Measurements from ENCODE around the gene LAMC2.
"Not testable (repeated sequence)": the region's sequence is repeated elsewhere in the genome, so short reads cannot be mapped to it uniquely, and the experiment has no call there.

The LAMC2 gene

DNA sequence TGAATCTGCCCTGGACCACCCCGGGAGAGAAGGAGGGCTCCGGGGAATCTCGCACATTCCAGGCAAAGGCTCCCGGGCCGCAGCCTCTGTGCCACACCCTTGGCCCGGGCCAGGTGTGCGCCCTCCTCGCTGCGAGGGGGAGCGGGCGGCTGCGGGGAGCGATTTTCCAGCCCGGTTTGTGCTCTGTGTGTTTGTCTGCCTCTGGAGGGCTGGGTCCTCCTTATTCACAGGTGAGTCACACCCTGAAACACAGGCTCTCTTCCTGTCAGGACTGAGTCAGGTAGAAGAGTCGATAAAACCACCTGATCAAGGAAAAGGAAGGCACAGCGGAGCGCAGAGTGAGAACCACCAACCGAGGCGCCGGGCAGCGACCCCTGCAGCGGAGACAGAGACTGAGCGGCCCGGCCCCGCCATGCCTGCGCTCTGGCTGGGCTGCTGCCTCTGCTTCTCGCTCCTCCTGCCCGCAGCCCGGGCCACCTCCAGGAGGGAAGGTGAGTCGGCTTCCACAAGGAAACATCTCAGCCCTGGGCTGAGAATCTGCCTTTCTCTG, at the start of gene LAMC2:
Gene LAMC2 (plus strand): TSS at position 324 of the 550 bp plus-strand sequence. CDS start 89 bp downstream, at position 413.
- H3K4me3 ChIP-seq (ENCODE audit: low read length): peak within 1 kb of the TSS; percentile 17
- H3K9me3 ChIP-seq (ENCODE audit: low read length): no peaks in the 10 kb centered on the region
- no peaks in the 10 kb centered on the region for H3K27me3 ChIP-seq (ENCODE audit: insufficient read depth, low read length)
- H2AFZ ChIP-seq (ENCODE audit: low read depth, low read length): peak within 1 kb of the TSS; percentile 20
- peaks cover 2% of the 10 kb centered on the region for H3K4me1 ChIP-seq (ENCODE audit: insufficient read depth, low read length)
- no peaks in the 10 kb centered on the region for H3K36me3 ChIP-seq (ENCODE audit: insufficient read depth, low read length)

DNA sequence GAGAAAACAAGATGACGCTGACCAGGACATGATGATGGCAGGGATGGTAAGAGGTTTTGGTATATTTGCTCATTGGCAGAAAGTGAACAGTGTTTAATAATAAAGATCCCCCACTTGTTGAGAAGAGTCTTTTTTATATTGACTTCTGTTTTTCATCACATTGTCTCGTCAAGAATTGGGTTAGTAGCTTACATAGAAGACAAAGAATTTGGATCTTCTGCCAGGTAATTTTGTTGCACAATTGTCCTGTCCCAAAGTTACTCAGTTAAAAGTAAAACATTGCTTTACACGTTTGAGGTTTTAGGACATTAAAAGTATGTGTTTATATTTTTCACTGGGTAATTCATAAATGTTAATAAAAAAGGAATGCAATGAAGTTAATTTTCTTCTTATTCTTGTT, 48.3 kb upstream of the LAMC2 start:
- peaks cover 9% of the 10 kb centered on the region for H3K4me1 ChIP-seq (ENCODE audit: insufficient read depth, low read length)
- H2AFZ ChIP-seq (ENCODE audit: low read depth, low read length): no peak overlapping the region
- no peak overlapping the region for H3K4me3 ChIP-seq (ENCODE audit: low read length)
- no peaks in the 10 kb centered on the region for H3K27me3 ChIP-seq (ENCODE audit: insufficient read depth, low read length)
- H3K9me3 ChIP-seq (ENCODE audit: low read length): no peaks in the 10 kb centered on the region
- H3K36me3 ChIP-seq (ENCODE audit: insufficient read depth, low read length): peaks cover 45% of the 10 kb centered on the region

DNA sequence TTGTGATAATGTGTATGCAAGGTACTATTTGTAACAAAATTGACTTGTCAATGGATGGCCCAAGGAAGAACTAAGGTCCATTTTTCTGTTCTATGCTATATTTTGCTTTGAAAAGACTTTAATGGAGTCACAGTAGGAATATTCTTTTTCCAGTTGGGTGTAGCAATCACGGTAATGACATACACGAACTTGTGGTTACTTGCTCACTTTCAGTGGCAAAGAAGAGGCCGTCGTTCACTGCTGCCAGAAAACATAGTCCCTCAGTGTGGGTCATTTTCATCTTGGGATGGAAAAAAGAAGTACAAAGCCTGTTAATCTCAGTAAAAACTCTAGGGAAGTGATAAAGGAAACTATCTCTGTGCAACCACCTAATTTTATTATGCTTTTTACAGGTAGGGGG, 47.8 kb upstream of the LAMC2 start:
- H3K27me3 ChIP-seq (ENCODE audit: insufficient read depth, low read length): no peaks in the 10 kb centered on the region
- no peak overlapping the region for H3K4me3 ChIP-seq (ENCODE audit: low read length)
- peaks cover 47% of the 10 kb centered on the region for H3K36me3 ChIP-seq (ENCODE audit: insufficient read depth, low read length)
- H3K4me1 ChIP-seq (ENCODE audit: insufficient read depth, low read length): peaks cover 9% of the 10 kb centered on the region
- no peak overlapping the region for H2AFZ ChIP-seq (ENCODE audit: low read depth, low read length)
- H3K9me3 ChIP-seq (ENCODE audit: low read length): no peaks in the 10 kb centered on the region

DNA sequence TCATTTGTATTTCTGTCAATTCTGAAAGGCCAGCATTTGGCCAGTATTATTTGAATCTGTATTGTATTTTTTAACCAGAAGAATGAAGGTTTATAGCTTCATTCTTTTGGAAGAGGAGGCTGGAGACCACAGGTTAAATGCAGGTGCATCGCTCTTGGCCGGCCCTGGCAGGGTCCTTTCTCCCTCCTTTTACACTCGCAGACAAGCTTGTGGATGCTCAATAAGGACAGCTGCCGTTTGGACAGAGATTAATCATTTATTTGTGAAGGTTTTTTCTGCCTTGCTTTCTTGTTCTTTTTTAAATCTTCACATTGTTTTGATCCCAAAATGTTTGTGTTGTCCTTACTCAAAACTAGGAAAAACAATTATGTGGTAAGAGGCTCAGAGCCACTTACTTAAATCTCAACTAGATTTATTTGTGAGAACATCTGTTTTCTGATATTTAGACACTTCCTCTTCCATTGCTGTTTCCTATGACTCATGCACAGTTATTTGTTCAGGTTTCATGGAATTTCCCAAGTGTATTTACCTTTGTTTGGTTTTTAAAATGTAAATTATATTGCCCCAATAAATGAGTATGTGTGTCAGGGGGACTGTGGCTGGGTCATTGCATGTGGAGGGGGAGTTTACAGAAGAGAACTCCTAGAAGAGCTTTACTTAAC, 46.7 kb upstream of the LAMC2 start:
- Histone ChIP-seq H3K4me3 (ENCODE audit: low read length) (no peak overlapping the region), H3K4me1 (ENCODE audit: insufficient read depth, low read length) (peaks cover 9% of the 10 kb centered on the region), H3K36me3 (ENCODE audit: insufficient read depth, low read length) (peaks cover 42% of the 10 kb centered on the region), H3K27me3 (ENCODE audit: insufficient read depth, low read length) (no peaks in the 10 kb centered on the region), H2AFZ (ENCODE audit: low read depth, low read length) (no peak overlapping the region), H3K9me3 (ENCODE audit: low read length) (no peaks in the 10 kb centered on the region)

DNA sequence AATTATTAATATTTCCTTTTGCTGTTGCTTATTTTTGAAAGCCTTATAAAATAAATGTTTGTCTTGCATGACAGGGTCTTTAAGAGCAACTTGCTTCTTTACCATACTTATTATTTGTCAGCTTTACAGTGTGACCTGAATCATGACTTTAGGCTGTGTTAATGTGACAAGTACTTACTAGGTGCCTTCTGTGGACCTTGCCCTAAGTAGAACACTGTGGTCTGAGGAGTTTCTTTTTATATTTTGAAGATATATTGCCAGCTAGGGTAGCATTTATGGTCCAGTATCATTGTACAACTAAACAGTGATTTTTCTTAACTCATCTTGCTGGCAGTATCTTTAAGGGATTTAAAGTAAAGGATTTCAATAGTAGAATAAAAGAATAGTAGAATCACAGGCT, 45.4 kb upstream of the LAMC2 start:
- no peak overlapping the region for H3K4me3 ChIP-seq (ENCODE audit: low read length)
- H3K36me3 ChIP-seq (ENCODE audit: insufficient read depth, low read length): peaks cover 30% of the 10 kb centered on the region
- H2AFZ ChIP-seq (ENCODE audit: low read depth, low read length): no peak overlapping the region
- no peaks in the 10 kb centered on the region for H3K27me3 ChIP-seq (ENCODE audit: insufficient read depth, low read length)
- H3K4me1 ChIP-seq (ENCODE audit: insufficient read depth, low read length): peaks cover 9% of the 10 kb centered on the region
- H3K9me3 ChIP-seq (ENCODE audit: low read length): no peaks in the 10 kb centered on the region

DNA sequence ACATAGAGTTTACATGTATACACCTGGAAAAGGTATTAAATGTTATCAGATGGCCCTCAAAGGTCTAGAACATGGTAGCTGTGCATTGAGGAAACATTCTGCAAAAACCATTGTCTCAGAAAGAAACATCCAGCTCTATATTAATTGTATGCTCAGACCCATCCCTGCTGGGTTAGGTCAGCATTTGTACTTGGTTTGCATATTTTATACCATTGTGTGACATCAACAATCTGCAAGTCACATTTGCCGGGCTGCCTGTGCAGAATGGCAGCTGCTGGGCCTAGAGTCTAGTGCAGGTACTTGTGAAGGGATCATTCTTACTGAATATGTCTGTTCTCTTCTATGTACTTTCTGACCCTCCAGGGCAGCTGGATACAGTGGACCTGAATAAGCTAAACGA, 43.9 kb upstream of the LAMC2 start:
- Histone ChIP-seq H3K4me3 (ENCODE audit: low read length) (no peak overlapping the region), H2AFZ (ENCODE audit: low read depth, low read length) (no peak overlapping the region), H3K9me3 (ENCODE audit: low read length) (no peaks in the 10 kb centered on the region), H3K27me3 (ENCODE audit: insufficient read depth, low read length) (no peaks in the 10 kb centered on the region), H3K36me3 (ENCODE audit: insufficient read depth, low read length) (peaks cover 20% of the 10 kb centered on the region), H3K4me1 (ENCODE audit: insufficient read depth, low read length) (peaks cover 9% of the 10 kb centered on the region)

DNA sequence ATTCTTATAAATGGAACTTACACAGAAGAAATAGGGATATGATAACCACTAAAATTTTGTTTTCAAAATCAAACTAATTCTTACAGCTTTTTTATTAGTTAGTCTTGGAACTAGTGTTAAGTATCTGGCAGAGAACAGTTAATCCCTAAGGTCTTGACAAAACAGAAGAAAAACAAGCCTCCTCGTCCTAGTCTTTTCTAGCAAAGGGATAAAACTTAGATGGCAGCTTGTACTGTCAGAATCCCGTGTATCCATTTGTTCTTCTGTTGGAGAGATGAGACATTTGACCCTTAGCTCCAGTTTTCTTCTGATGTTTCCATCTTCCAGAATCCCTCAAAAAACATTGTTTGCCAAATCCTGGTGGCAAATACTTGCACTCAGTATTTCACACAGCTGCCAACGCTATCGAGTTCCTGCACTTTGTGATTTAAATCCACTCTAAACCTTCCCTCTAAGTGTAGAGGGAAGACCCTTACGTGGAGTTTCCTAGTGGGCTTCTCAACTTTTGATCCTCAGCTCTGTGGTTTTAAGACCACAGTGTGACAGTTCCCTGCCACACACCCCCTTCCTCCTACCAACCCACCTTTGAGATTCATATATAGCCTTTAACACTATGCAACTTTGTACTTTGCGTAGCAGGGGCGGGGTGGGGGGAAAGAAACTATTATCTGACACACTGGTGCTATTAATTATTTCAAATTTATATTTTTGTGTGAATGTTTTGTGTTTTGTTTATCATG, 42.3 kb upstream of the LAMC2 start:
- no peak overlapping the region for H2AFZ ChIP-seq (ENCODE audit: low read depth, low read length)
- H3K36me3 ChIP-seq (ENCODE audit: insufficient read depth, low read length): peaks cover 10% of the 10 kb centered on the region
- no peaks in the 10 kb centered on the region for H3K27me3 ChIP-seq (ENCODE audit: insufficient read depth, low read length)
- peaks cover 9% of the 10 kb centered on the region for H3K4me1 ChIP-seq (ENCODE audit: insufficient read depth, low read length)
- H3K9me3 ChIP-seq (ENCODE audit: low read length): no peaks in the 10 kb centered on the region
- H3K4me3 ChIP-seq (ENCODE audit: low read length): no peak overlapping the region

DNA sequence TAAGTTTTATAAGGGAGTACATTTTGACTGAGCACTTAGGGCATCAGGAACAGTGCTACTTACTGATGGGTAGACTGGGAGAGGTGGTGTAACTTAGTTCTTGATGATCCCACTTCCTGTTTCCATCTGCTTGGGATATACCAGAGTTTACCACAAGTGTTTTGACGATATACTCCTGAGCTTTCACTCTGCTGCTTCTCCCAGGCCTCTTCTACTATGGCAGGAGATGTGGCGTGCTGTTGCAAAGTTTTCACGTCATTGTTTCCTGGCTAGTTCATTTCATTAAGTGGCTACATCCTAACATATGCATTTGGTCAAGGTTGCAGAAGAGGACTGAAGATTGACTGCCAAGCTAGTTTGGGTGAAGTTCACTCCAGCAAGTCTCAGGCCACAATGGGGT, 41.3 kb upstream of the LAMC2 start:
- Histone ChIP-seq H2AFZ (ENCODE audit: low read depth, low read length) (no peak overlapping the region), H3K36me3 (ENCODE audit: insufficient read depth, low read length) (peaks cover 10% of the 10 kb centered on the region), H3K27me3 (ENCODE audit: insufficient read depth, low read length) (no peaks in the 10 kb centered on the region), H3K9me3 (ENCODE audit: low read length) (no peaks in the 10 kb centered on the region), H3K4me3 (ENCODE audit: low read length) (no peak overlapping the region), H3K4me1 (ENCODE audit: insufficient read depth, low read length) (peaks cover 9% of the 10 kb centered on the region)

DNA sequence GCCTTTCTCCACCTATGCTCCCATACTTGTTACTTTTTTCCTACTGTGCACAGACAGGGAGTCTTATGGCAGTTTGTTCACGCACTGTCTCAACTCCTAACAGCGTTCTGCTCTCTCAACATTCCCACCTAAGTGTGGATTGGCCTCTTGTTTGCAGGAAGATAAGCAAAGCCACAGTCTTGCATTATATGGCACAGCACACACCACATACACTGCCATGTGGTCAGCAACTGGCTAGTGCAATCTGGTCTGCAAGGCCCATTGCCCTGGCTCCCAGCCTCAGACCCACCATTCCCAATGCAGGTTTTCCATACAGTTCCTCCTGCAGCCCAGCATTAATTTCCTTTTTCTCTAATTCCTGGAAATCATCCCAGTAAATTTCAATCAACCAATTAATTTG, 38.3 kb upstream of the LAMC2 start:
- Histone ChIP-seq H3K4me1 (ENCODE audit: insufficient read depth, low read length) (no peaks in the 10 kb centered on the region), H3K9me3 (ENCODE audit: low read length) (no peaks in the 10 kb centered on the region), H3K36me3 (ENCODE audit: insufficient read depth, low read length) (peaks cover 6% of the 10 kb centered on the region), H3K4me3 (ENCODE audit: low read length) (no peak overlapping the region), H2AFZ (ENCODE audit: low read depth, low read length) (no peak overlapping the region), H3K27me3 (ENCODE audit: insufficient read depth, low read length) (no peaks in the 10 kb centered on the region)

DNA sequence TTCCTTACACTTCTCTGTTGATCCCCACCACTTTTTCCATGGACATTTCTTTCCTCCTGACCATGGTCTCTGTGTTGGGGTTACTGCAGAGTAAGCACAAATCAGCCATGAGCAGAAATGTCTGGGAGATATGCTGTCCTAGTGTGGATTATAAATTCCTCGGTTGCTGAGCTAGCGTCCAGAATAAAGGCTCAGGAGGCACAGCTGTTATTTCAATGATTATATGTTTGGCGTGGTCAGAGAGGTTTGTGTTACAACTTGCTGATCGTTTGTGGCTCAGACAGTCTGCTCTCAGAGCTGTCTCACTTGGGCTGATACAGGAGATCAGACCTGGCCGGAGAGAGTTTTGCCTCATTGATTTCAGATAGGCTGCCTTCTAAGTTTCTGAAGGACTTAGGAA, 37.5 kb upstream of the LAMC2 start:
- H3K4me3 ChIP-seq (ENCODE audit: low read length): no peak overlapping the region
- H3K9me3 ChIP-seq (ENCODE audit: low read length): no peaks in the 10 kb centered on the region
- no peaks in the 10 kb centered on the region for H3K36me3 ChIP-seq (ENCODE audit: insufficient read depth, low read length)
- H2AFZ ChIP-seq (ENCODE audit: low read depth, low read length): no peak overlapping the region
- no peaks in the 10 kb centered on the region for H3K4me1 ChIP-seq (ENCODE audit: insufficient read depth, low read length)
- no peaks in the 10 kb centered on the region for H3K27me3 ChIP-seq (ENCODE audit: insufficient read depth, low read length)

DNA sequence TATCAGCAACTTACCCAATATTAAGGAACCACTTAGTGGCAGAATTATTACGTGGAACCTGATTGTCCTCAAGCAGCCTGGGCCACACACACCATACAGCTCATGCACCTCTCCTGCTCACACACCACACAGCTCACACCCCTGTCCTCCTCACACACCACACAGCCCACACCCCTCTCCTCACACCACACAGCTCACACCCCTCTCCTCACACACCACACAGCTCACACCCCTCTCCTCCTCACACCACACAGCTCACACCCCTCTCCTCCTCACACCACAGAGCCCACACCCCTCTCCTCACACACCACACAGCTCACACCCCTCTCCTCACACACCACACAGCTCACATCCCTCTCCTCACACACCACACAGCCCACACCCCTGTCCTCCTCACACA, 36.8 kb upstream of the LAMC2 start:
- H3K4me1 ChIP-seq (ENCODE audit: insufficient read depth, low read length): no peaks in the 10 kb centered on the region
- H3K27me3 ChIP-seq (ENCODE audit: insufficient read depth, low read length): no peaks in the 10 kb centered on the region
- H3K4me3 ChIP-seq (ENCODE audit: low read length): no peak overlapping the region
- H2AFZ ChIP-seq (ENCODE audit: low read depth, low read length): no peak overlapping the region
- no peaks in the 10 kb centered on the region for H3K36me3 ChIP-seq (ENCODE audit: insufficient read depth, low read length)
- no peaks in the 10 kb centered on the region for H3K9me3 ChIP-seq (ENCODE audit: low read length)

DNA sequence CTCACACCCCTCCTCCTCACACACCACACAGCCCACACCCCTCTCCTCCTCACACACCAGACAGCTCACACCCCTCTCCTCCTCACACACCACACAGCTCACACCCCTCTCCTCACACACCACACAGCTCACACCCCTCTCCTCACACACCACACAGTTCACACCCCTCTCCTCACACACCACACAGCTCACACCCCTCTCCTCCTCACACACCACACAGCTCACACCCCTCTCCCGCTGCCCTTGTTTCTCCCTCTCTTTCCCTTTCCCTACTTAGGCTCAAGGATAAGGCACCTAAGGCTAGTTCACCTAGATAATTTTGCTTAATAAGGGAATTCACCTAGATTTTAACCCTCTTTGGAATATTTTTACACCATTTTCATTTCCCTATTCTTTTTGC, 36.0 kb upstream of the LAMC2 start:
- not testable (repeated sequence) for H3K27me3 ChIP-seq (ENCODE audit: insufficient read depth, low read length); H3K4me3 ChIP-seq (ENCODE audit: low read length); H3K36me3 ChIP-seq (ENCODE audit: insufficient read depth, low read length); H3K4me1 ChIP-seq (ENCODE audit: insufficient read depth, low read length); H3K9me3 ChIP-seq (ENCODE audit: low read length); H2AFZ ChIP-seq (ENCODE audit: low read depth, low read length)

DNA sequence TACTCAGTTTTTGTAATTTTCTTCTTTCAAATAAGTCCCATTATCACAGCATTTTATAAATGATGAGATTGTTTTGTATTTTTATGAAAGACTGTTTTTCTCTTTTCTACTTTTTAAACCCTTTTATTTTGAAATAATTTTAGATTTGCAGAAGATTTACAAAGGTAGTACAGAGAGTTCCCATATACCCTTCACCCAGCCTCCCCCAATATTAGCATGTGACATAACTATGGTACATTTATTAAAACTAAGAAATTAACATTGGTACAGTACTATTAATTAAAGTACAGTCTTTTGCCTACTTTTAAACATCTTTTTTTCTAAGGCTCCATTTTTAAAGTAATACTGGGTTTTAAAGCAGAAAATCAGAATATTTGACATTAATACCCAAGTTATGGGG, 35.6 kb upstream of the LAMC2 start:
- no peak overlapping the region for H3K4me3 ChIP-seq (ENCODE audit: low read length)
- H3K27me3 ChIP-seq (ENCODE audit: insufficient read depth, low read length): no peaks in the 10 kb centered on the region

More for the DNA sequence above, 35.6 kb upstream of the LAMC2 start:
- Histone ChIP-seq H3K36me3 (ENCODE audit: insufficient read depth, low read length) (no peaks in the 10 kb centered on the region), H3K4me1 (ENCODE audit: insufficient read depth, low read length) (no peaks in the 10 kb centered on the region), H3K9me3 (ENCODE audit: low read length) (no peaks in the 10 kb centered on the region), H2AFZ (ENCODE audit: low read depth, low read length) (no peak overlapping the region)
